Measurements from ENCODE around the gene CAPN8. TPM values are rescaled to one million over a fixed set of nuclear protein-coding genes. Genes with fewer than 3 reads are reported as not detected.

Gene CAPN8
- total RNA-seq, 1 donor, result not detected

DNA sequence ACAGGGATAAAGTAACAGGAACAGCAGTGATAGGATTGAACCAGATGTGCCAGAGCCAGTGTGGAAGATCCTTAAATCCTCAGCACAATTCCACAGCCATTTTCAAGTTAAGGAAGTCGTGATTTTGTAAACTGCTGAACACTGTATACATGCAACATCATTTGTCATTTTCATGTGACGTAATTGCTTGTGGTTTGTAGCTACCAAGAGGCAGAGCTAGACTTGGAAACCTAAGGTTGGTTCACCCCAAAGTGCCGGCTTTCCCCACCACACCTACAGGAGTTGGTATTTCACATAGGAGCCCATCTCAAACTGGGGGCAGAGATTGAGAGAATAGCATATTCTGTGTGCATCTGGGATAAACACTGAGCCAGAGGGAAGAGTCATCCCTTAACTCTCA is 113.9 kb downstream of the CAPN8 start:
- H3K4me3 ChIP-seq (ENCODE audit: insufficient read depth, low read length), result no peak overlapping the region
- DNase-seq (ENCODE audit: insufficient read length, low spot score, missing footprints), result no peak
- no peak overlapping the region for H2AFZ ChIP-seq (ENCODE audit: low read length)
- no peaks in the 10 kb centered on the region for H3K9me3 ChIP-seq (ENCODE audit: low read depth, low read length)
- no peak overlapping the region for H3K27ac ChIP-seq (ENCODE audit: low read depth, low read length)
- no peaks in the 10 kb centered on the region for H3K79me2 ChIP-seq (ENCODE audit: insufficient read depth, low read length)
- peaks cover 2% of the 10 kb centered on the region for H3K27me3 ChIP-seq (ENCODE audit: insufficient read depth, low read length)
- H3K4me1 ChIP-seq (ENCODE audit: insufficient read depth, low read length), result no peaks in the 10 kb centered on the region
- no peaks in the 10 kb centered on the region for H3K36me3 ChIP-seq (ENCODE audit: insufficient read depth, low read length)
- TF ChIP-seq, protein P1, sequence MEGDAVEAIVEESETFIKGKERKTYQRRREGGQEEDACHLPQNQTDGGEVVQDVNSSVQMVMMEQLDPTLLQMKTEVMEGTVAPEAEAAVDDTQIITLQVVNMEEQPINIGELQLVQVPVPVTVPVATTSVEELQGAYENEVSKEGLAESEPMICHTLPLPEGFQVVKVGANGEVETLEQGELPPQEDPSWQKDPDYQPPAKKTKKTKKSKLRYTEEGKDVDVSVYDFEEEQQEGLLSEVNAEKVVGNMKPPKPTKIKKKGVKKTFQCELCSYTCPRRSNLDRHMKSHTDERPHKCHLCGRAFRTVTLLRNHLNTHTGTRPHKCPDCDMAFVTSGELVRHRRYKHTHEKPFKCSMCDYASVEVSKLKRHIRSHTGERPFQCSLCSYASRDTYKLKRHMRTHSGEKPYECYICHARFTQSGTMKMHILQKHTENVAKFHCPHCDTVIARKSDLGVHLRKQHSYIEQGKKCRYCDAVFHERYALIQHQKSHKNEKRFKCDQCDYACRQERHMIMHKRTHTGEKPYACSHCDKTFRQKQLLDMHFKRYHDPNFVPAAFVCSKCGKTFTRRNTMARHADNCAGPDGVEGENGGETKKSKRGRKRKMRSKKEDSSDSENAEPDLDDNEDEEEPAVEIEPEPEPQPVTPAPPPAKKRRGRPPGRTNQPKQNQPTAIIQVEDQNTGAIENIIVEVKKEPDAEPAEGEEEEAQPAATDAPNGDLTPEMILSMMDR (IDR thresholded peaks at IDR 0.05; ENCODE audit: extremely low read depth, low read depth, low read length), result no peak
- no peak overlapping the region for H3K4me2 ChIP-seq (ENCODE audit: insufficient read depth, low read length)
- H4K20me1 ChIP-seq (ENCODE audit: insufficient read depth, low read length), result no peaks in the 10 kb centered on the region

DNA sequence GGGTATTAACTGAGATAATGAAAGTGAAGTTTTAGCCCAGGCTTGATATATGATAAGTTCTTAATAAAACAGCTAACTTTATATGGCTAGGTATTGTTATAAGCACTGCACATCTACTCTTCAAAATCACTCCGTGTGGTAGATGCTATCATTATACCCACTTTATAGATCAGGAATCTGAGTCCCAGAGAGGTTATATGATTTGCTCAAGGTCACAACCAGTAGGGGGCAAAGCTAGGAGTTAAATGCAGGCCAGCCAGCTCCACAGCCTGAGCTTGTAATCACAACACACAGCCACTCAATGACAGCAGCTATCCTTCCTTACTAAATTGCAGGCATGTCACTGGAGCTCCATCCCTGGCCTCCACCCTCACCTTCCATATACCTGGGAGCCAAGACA is 115.8 kb downstream of the CAPN8 start:
- Histone ChIP-seq H3K4me3 (ENCODE audit: insufficient read depth, low read length) (no peak overlapping the region), H3K9me3 (ENCODE audit: low read depth, low read length) (no peaks in the 10 kb centered on the region), H3K36me3 (ENCODE audit: insufficient read depth, low read length) (no peaks in the 10 kb centered on the region), H3K4me2 (ENCODE audit: insufficient read depth, low read length) (no peak overlapping the region), H2AFZ (ENCODE audit: low read length) (no peak overlapping the region), H4K20me1 (ENCODE audit: insufficient read depth, low read length) (no peaks in the 10 kb centered on the region), H3K79me2 (ENCODE audit: insufficient read depth, low read length) (no peaks in the 10 kb centered on the region), H3K27ac (ENCODE audit: low read depth, low read length) (no peak overlapping the region), H3K4me1 (ENCODE audit: insufficient read depth, low read length) (no peaks in the 10 kb centered on the region), H3K27me3 (ENCODE audit: insufficient read depth, low read length) (peaks cover 5% of the 10 kb centered on the region)
- TF ChIP-seq, protein P1 (IDR thresholded peaks at IDR 0.05; ENCODE audit: extremely low read depth, low read depth, low read length), result no peak
- no peak for DNase-seq (ENCODE audit: insufficient read length, low spot score, missing footprints)

DNA sequence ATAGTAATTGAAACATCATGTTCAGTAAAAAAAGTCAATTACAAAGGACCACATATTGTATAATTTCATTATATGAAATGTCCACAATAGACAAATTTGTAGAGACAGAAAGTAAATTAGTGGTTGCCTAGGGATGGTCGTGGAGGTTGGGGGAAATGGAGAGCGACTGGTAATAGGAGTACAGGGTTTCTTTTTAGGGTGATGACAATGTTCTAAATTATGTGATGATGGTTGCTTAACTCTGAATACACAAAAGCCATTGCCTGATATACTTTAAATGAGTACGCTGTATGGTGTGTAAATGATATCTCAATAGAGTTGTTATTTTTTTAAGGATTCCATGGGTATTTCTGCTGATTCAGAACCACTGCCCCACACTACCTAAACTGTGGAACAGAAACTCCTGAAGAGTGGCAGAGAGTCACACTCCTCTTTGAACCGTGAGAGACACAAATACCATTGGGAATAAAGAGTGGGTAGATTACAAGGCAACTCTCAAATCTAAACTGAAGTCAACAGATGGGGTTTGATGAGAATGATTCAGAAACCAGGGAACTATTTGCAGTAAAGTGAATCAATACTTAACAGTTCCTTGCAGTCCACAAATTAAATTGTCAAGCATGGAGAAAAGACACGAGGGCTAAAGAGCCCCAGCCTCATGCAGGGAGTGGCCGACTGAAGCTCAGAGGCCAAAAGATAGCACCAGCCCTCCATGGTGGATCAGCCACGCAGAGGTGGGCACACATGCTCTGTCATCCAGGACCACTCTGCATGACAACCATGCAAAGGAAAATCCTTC is 118.0 kb downstream of the CAPN8 start:
- peaks cover 5% of the 10 kb centered on the region for H3K27me3 ChIP-seq (ENCODE audit: insufficient read depth, low read length)
- H3K36me3 ChIP-seq (ENCODE audit: insufficient read depth, low read length), result no peaks in the 10 kb centered on the region

DNA sequence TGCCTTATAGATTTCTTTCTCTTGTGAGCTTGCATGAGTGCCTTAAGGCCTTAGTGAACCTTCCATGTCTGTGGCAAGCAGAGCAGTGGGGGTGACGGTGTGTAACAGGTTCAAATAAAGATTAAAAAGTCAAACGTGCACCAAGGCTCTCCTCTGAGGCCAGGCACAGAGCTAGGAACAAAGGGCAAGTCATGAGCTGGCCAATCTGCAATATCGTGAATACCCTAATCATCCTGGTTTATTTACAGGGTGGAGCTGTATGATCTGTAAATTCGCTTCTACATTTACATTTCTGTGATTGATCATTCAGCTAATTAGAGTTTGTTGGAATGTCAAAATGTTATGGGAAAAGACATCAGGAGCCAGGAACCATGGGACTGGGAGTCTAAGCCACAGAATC is 120.2 kb downstream of the CAPN8 start:
- peaks cover 15% of the 10 kb centered on the region for H3K27me3 ChIP-seq (ENCODE audit: insufficient read depth, low read length)
- H4K20me1 ChIP-seq (ENCODE audit: insufficient read depth, low read length), result no peaks in the 10 kb centered on the region
- no peaks in the 10 kb centered on the region for H3K36me3 ChIP-seq (ENCODE audit: insufficient read depth, low read length)
- H3K4me3 ChIP-seq (ENCODE audit: insufficient read depth, low read length), result no peak overlapping the region
- no peaks in the 10 kb centered on the region for H3K79me2 ChIP-seq (ENCODE audit: insufficient read depth, low read length)
- no peaks in the 10 kb centered on the region for H3K4me1 ChIP-seq (ENCODE audit: insufficient read depth, low read length)
- no peaks in the 10 kb centered on the region for H3K9me3 ChIP-seq (ENCODE audit: low read depth, low read length)
- H2AFZ ChIP-seq (ENCODE audit: low read length), result no peak overlapping the region
- H3K27ac ChIP-seq (ENCODE audit: low read depth, low read length), result no peak overlapping the region
- no peak for DNase-seq (ENCODE audit: insufficient read length, low spot score, missing footprints)
- TF ChIP-seq, protein P1 (IDR thresholded peaks at IDR 0.05; ENCODE audit: extremely low read depth, low read depth, low read length), result no peak
- H3K4me2 ChIP-seq (ENCODE audit: insufficient read depth, low read length), result no peak overlapping the region

More for the DNA sequence above, 118.0 kb downstream of the CAPN8 start:
- no peak for DNase-seq (ENCODE audit: insufficient read length, low spot score, missing footprints)
- no peaks in the 10 kb centered on the region for H4K20me1 ChIP-seq (ENCODE audit: insufficient read depth, low read length)
- H3K79me2 ChIP-seq (ENCODE audit: insufficient read depth, low read length), result no peaks in the 10 kb centered on the region
- H3K4me1 ChIP-seq (ENCODE audit: insufficient read depth, low read length), result no peaks in the 10 kb centered on the region
- H3K9me3 ChIP-seq (ENCODE audit: low read depth, low read length), result no peaks in the 10 kb centered on the region
- no peak overlapping the region for H3K27ac ChIP-seq (ENCODE audit: low read depth, low read length)
- TF ChIP-seq, protein P1 (IDR thresholded peaks at IDR 0.05; ENCODE audit: extremely low read depth, low read depth, low read length), result no peak
- no peak overlapping the region for H3K4me2 ChIP-seq (ENCODE audit: insufficient read depth, low read length)
- H2AFZ ChIP-seq (ENCODE audit: low read length), result no peak overlapping the region
- no peak overlapping the region for H3K4me3 ChIP-seq (ENCODE audit: insufficient read depth, low read length)

All from osteoblast (primary cell).